GM21360 (cell line): ENCODE results near the gene TMEM191C.
"Not testable (repeated sequence)": the region's sequence is repeated elsewhere in the genome, so short reads cannot be mapped to it uniquely, and the experiment has no call there.

ENCODE experiments used
- ATAC-seq: cut with Tn5 transposase; IDR thresholded peaks from one replicate; pipeline ENCODE4 v1.9.1; 2021; ENCODE audit warnings: mild to moderate bottlenecking, moderate library complexity; ENCODE audit not compliant: unreplicated experiment

Gene TMEM191C

DNA sequence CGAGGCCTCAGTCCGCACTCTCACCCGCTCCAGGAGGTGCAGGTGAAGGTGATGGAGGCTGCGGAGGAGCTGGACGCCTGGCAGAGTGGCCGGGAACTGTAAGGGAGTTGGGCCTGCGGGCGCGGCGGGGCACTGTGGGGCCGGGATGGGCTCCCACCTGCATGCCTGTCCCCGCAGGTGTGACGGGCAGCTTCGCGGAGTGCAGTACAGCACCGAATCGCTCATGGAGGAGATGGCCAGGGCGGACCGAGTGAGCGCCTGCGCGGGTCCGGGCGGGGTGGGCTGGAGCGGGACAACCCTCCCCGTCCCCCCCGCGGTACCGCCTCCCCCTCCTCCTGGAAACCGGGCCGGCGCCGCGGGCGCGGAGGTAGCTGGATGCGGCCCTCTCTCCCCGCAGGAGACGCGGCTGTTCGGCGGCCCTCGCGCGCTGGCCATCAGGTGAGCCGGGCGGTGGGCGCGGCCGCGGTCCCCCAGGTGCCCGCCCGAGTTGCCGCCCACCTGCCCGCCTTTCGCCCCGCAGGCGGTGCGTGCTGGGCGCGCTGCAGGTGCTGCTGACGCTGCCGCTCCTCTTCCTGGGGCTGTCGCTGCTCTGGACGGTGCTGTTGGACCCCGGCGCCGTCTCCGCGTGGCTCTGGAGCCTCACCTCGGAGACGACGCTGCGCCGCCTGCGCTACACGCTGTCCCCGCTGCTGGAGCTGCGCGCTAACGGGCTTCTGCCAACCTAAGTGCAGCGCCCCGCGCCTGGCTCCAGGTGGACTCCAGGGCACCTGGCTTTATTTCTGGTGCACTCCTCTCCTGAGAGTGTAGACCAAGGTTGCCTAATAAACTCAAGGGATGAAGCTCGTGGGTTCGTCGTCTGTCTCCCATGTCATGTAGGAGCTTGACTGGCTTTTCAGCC lies 2.2 kb downstream of the TMEM191C start:
- not testable (repeated sequence) for ATAC-seq

- not testable (repeated sequence) for ATAC-seq
These were observed 5.8 kb downstream of the TMEM191C start for GRCh38 chr22:21472984-21473383.

DNA sequence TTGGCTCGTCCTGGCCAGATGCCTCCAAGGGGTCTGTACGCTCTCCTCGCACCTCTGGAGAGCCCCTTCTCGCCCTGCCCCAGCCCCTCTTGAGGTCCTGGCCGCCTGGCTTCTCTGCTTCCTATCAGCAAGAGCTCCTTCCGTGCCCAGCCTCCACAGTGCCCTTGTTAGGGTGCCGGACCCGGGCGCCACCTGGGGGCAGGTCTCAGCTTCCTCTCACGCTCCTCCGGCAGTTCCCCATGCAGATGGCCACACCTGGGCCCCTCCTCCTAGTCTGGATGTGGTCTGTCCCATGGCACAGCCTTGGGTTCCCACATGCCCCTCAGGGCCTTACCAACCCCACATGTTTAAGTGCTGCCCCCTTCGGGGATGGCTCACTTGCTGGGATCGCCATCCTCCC lies 6.5 kb downstream of the TMEM191C start:
- not testable (repeated sequence) for ATAC-seq

DNA sequence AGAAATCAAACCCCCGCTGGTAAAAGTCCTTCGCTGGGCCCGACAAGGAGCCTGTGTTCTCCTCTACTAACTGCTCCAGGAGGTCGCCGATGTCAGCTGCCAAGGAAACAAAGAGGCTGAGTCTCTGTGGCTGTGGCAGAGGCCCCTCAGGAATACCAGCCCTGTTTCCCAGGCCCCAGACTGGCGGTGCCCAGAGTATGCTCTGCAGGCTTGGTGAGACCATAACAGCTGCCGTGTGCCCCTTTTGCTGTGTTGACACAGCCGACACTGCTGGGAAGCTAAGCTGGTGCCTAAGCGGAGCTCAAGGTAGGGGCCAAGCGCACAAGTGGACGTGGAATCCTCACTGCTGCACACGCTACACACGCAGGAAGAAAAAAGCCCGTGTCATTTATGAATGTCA lies 16.9 kb downstream of the TMEM191C start:
- ATAC-seq, result not testable (repeated sequence)

DNA sequence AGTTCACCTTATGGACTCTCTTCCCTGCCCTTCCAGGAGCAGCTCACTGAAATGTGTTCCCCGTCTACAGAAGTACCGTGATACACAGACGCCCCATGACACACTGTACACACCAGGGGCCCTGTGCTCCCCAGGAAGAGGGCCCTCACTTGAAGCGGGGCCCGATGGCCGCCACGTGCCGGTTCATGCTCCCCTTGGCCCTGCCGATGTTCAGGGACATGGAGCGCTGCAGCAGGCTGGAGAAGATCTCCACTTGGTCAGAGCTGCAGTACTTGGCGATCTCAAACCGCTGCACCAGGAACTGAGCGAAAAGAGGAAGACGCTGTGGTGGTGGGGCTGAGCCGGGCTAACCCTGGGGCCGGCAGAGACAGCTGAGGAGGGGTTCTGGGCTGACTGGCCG lies 20.5 kb downstream of the TMEM191C start:
- ATAC-seq, result not testable (repeated sequence)

GRCh38 chr22:21489149-21489680 lies 22.0 kb downstream of the TMEM191C start:
- ATAC-seq, result not testable (repeated sequence)

GRCh38 chr22:21490556-21490955 lies 23.4 kb downstream of the TMEM191C start:
- not testable (repeated sequence) for ATAC-seq

DNA sequence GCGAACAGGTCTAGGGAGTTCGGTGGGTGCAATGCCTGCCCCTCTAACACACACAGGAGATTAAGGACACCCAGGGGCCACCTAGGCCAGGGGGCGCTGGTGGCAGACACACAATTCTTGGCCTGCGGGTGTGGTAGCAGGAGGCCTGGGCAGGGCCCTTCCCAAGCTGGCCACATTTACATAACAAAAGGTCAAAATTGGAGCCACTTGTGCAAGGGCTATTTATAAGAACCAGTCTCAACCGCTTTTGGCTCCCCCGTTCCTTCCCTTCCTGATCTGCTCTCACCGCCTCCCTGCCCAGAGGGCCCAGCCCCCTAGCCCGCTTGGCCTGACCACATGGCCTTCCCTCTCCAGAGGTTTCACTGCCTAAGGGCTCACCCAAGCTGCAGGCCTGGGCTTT lies 25.1 kb downstream of the TMEM191C start:
- not testable (repeated sequence) for ATAC-seq

DNA sequence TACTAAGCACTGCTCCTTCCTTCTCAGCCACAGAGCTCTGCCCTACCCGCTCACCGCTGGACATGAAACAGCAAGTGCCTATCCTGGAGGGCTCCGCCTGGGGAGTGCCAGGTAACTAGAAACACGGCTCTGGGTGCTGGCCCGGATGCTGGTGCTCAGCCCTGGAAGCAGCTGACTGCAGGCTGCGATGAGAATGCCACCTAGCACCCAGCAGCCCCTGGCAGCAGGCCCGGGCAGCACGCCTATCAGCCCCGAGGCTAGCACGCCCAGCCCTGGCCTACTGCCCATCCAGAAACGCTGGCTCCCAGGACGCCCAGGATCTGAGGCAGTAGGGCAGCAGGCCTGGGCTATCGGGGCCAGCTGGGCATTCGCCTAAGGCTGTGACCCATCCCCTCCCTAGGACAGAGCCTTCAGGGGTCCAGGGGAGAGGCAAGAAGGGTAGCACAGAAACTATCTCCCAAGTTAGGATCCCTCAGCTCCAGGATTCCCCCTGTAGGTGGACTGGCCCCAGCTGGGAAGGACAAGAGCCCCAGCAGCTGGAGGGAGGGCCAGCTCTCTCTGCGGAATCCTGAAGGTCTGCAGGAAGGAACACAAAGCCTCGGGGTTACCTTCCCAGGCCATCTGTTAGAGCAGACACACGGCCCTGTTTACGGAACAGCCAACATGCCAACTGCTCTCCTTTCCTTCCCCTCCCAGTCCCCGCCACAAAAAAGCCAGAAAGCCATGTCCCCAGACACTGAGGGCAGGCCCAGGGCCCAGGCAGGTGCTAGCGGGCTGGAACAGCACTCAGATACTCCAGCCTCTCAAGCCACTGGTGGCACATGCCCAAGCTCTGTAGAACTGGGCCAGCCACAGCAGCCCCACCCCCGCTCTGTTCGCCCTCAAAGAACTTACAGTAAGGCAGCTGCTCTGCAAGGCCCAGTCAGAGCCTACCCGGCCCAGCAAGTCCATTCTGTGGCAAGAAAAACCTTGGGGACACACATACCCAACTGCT lies 26.9 kb downstream of the TMEM191C start:
- not testable (repeated sequence) for ATAC-seq

DNA sequence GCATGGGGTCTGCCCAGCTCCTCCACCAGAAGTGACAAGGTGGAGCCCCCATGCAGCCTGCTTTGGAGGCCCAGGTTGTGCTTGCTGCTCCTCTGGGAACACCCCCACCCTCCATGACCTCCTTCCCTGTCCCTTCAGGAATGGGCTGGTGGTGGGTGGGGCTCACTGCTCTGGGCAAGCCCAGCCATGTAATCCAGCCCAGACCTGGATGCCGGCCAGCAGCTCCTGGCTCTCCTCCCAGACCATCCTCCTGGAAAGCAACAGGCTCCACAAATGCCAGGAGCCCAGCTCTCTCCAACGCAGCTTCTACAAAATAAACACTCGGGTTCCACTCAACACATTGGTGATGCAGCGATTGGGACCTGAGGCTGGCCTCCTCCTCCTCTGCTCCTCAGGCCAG lies 30.8 kb downstream of the TMEM191C start:
- not testable (repeated sequence) for ATAC-seq

DNA sequence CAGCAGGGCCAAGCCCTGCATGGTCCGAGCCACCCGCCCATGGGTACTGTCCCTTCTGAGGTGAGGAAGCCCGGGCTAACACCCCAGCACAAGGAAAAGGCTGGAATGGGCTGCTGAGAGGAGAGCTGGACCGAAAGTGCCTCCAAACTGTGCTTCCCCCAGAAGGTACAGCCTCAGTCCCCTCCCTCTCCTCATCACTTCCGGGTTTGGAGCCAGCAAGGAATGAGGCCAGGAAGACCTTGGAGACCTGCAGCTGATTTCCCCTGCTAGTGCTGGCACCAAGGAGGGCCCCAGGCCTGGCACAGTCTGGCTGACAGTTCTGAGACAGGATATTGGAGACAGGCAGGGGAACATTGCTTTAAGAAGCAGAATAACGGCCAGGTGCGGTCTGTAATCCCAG lies 31.3 kb downstream of the TMEM191C start:
- ATAC-seq, result not testable (repeated sequence)

GRCh38 chr22:21499623-21500506 lies 32.7 kb downstream of the TMEM191C start:
- not testable (repeated sequence) for ATAC-seq

GRCh38 chr22:21510397-21510796 lies 43.2 kb downstream of the TMEM191C start:
- ATAC-seq, result not testable (repeated sequence)

DNA sequence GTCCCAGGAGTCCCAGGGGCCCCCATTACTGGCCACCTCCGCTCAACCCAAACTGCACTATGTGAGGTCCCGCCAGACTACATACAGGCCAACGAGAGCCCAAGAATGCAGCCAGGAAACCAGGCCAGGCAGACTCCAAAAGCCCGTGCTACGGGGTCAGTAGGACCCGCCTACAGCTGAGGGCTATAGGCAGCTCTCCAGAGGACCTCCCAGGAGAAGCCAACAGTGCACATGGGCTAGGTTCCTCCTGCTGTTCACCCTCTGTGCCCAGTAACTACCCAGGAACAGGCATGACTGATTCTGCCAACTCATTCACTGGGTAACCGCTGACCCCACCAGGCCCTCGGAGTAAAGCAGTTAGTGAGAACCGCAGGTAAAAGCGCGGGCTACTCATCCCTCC lies 44.8 kb downstream of the TMEM191C start:
- not testable (repeated sequence) for ATAC-seq

GRCh38 chr22:21514117-21514516 lies 46.9 kb downstream of the TMEM191C start:
- not testable (repeated sequence) for ATAC-seq

GRCh38 chr22:21515234-21515633 lies 48.0 kb downstream of the TMEM191C start:
- not testable (repeated sequence) for ATAC-seq

DNA sequence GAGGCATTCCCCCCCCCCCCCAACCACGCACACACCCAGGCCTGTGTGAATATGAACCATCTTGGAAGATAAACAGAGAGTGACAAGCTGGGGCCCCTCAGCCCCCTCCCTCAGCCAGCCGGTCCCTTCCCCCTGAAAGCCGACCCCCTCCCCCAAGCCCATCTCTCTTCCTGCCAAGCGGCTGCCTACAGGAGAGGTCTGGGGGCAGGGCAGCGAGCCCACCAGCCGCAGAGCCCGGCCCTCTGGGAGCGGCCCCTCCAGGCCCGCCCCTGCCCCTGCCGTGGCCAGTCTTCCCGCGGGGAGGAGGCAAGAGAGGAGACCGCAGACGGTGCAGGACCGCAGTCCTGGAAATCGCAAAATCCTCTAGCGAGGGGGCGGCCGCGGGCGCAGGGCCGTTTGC lies 49.3 kb downstream of the TMEM191C start:
- ATAC-seq, result not testable (repeated sequence)

GRCh38 chr22:21516970-21517764 lies 50.0 kb downstream of the TMEM191C start:
- ATAC-seq, result not testable (repeated sequence)
